Measurements from ENCODE around the gene HS3ST3B1. TPM values are rescaled to one million over a fixed set of nuclear protein-coding genes. Genes with fewer than 3 reads are reported as not detected.

The HS3ST3B1 gene
- total RNA-seq, 1 experiment from 2014 or later: 22.3 TPM

GRCh38 chr17:14337596-14338079 lies 36.8 kb downstream of the HS3ST3B1 start:
- peaks cover 76% of the 10 kb centered on the region for H3K4me1 Mint-ChIP-seq
- DNase-seq (ENCODE audit: low spot score): no peak
- no peaks in the 10 kb centered on the region for H3K9me3 Mint-ChIP-seq
- TF ChIP-seq NFYB (CRISPR knock-in tag; conservative IDR thresholded peaks at IDR 0.05; ENCODE audit: low read depth) (no peak), KAT7 (CRISPR knock-in tag; IDR thresholded peaks at IDR 0.05; ENCODE audit: borderline replicate concordance) (no peak), ZNF121 (CRISPR knock-in tag; IDR thresholded peaks at IDR 0.05) (no peak), ZBTB21 (CRISPR knock-in tag; IDR thresholded peaks at IDR 0.05; ENCODE audit: borderline replicate concordance) (no peak), RELA (CRISPR knock-in tag; IDR thresholded peaks at IDR 0.05; ENCODE audit: borderline replicate concordance) (no peak), FOXP4 (CRISPR knock-in tag; IDR thresholded peaks at IDR 0.05) (no peak), CDX4 (CRISPR knock-in tag; IDR thresholded peaks at IDR 0.05; ENCODE audit: borderline replicate concordance) (no peak), MLX (CRISPR knock-in tag; IDR thresholded peaks at IDR 0.05) (no peak)
- TF ChIP-seq, protein P1, sequence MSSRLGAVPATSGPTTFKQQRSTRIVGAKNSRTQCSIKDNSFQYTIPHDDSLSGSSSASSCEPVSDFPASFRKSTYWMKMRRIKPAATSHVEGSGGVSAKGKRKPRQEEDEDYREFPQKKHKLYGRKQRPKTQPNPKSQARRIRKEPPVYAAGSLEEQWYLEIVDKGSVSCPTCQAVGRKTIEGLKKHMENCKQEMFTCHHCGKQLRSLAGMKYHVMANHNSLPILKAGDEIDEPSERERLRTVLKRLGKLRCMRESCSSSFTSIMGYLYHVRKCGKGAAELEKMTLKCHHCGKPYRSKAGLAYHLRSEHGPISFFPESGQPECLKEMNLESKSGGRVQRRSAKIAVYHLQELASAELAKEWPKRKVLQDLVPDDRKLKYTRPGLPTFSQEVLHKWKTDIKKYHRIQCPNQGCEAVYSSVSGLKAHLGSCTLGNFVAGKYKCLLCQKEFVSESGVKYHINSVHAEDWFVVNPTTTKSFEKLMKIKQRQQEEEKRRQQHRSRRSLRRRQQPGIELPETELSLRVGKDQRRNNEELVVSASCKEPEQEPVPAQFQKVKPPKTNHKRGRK (CRISPR knock-in tag; IDR thresholded peaks at IDR 0.05; ENCODE audit: borderline replicate concordance): no peak
- TF ChIP-seq, protein P2, sequence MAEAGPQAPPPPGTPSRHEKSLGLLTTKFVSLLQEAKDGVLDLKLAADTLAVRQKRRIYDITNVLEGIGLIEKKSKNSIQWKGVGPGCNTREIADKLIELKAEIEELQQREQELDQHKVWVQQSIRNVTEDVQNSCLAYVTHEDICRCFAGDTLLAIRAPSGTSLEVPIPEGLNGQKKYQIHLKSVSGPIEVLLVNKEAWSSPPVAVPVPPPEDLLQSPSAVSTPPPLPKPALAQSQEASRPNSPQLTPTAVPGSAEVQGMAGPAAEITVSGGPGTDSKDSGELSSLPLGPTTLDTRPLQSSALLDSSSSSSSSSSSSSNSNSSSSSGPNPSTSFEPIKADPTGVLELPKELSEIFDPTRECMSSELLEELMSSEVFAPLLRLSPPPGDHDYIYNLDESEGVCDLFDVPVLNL (CRISPR knock-in tag; IDR thresholded peaks at IDR 0.05; ENCODE audit: borderline replicate concordance, low read depth): no peak
- TF ChIP-seq, protein P3, sequence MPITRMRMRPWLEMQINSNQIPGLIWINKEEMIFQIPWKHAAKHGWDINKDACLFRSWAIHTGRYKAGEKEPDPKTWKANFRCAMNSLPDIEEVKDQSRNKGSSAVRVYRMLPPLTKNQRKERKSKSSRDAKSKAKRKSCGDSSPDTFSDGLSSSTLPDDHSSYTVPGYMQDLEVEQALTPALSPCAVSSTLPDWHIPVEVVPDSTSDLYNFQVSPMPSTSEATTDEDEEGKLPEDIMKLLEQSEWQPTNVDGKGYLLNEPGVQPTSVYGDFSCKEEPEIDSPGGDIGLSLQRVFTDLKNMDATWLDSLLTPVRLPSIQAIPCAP (CRISPR knock-in tag; IDR thresholded peaks at IDR 0.05): no peak
- TF ChIP-seq, protein P4, sequence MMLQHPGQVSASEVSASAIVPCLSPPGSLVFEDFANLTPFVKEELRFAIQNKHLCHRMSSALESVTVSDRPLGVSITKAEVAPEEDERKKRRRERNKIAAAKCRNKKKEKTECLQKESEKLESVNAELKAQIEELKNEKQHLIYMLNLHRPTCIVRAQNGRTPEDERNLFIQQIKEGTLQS (CRISPR knock-in tag; conservative IDR thresholded peaks at IDR 0.05): no peak
- TF ChIP-seq, protein P5, sequence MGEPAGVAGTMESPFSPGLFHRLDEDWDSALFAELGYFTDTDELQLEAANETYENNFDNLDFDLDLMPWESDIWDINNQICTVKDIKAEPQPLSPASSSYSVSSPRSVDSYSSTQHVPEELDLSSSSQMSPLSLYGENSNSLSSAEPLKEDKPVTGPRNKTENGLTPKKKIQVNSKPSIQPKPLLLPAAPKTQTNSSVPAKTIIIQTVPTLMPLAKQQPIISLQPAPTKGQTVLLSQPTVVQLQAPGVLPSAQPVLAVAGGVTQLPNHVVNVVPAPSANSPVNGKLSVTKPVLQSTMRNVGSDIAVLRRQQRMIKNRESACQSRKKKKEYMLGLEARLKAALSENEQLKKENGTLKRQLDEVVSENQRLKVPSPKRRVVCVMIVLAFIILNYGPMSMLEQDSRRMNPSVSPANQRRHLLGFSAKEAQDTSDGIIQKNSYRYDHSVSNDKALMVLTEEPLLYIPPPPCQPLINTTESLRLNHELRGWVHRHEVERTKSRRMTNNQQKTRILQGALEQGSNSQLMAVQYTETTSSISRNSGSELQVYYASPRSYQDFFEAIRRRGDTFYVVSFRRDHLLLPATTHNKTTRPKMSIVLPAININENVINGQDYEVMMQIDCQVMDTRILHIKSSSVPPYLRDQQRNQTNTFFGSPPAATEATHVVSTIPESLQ (CRISPR knock-in tag; IDR thresholded peaks at IDR 0.05): no peak
- TF ChIP-seq, protein P6, sequence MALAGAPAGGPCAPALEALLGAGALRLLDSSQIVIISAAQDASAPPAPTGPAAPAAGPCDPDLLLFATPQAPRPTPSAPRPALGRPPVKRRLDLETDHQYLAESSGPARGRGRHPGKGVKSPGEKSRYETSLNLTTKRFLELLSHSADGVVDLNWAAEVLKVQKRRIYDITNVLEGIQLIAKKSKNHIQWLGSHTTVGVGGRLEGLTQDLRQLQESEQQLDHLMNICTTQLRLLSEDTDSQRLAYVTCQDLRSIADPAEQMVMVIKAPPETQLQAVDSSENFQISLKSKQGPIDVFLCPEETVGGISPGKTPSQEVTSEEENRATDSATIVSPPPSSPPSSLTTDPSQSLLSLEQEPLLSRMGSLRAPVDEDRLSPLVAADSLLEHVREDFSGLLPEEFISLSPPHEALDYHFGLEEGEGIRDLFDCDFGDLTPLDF (CRISPR knock-in tag; IDR thresholded peaks at IDR 0.05): no peak
- no peak overlapping the region for H3K4me3 Mint-ChIP-seq
- no peaks in the 10 kb centered on the region for H3K27me3 Mint-ChIP-seq (ENCODE audit: low read depth)
- no peak for ATAC-seq
- ChIA-PET POLR2A (no interaction called here), CTCF (no interaction called here)
- H3K36me3 Mint-ChIP-seq: no peaks in the 10 kb centered on the region
- H3K27ac Mint-ChIP-seq: no peak overlapping the region

All from WTC11 (cell line).